ENCODE results near the gene MLLT6.

DNA sequence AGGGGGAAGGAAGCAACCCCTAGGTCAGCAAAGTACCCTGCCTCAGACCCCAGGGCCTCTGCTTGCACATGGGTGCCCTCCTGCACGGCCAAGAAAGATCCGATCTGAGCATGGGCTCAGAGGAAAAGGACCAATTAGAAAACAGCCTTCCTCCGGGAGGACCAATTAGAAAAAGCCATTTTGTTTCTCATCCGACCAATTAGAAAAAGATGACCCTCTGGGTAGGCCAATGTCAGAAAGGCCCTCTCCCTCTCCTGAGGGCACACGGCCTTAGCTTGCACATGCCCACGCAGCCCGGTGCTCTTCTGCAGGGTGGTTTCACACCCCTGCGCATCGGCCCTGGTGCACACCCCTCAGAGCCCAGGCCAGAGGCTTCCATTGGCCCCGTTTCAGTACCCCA lies 20.0 kb downstream of the MLLT6 start:
- TF ChIP-seq POLR2A (IDR thresholded peaks at IDR 0.05), result no peak
- TF ChIP-seq, protein P1, sequence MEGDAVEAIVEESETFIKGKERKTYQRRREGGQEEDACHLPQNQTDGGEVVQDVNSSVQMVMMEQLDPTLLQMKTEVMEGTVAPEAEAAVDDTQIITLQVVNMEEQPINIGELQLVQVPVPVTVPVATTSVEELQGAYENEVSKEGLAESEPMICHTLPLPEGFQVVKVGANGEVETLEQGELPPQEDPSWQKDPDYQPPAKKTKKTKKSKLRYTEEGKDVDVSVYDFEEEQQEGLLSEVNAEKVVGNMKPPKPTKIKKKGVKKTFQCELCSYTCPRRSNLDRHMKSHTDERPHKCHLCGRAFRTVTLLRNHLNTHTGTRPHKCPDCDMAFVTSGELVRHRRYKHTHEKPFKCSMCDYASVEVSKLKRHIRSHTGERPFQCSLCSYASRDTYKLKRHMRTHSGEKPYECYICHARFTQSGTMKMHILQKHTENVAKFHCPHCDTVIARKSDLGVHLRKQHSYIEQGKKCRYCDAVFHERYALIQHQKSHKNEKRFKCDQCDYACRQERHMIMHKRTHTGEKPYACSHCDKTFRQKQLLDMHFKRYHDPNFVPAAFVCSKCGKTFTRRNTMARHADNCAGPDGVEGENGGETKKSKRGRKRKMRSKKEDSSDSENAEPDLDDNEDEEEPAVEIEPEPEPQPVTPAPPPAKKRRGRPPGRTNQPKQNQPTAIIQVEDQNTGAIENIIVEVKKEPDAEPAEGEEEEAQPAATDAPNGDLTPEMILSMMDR (IDR thresholded peaks at IDR 0.05), result no peak

Data from right lobe of liver (tissue), 4 donors.